A549 (cell line): Measurements from ENCODE around the gene CCDC57. TPM values are rescaled to one million over a fixed set of nuclear protein-coding genes. Genes with fewer than 3 reads are reported as not detected.

Experiments
- ATAC-seq, 2 experiments: fragments of 200-7000 bp in 1 of 2; fragments of >200 bp in 1 of 2; cut with Nextera tagmentation in 1 of 2; cut with Tn5 transposase in 1 of 2; 3 replicates each; pipeline versions ENCODE4 v1.8.0 to v1.9.1; 2018 to 2020; ENCODE audit warnings: mild to moderate bottlenecking in 1 of 2, moderate library complexity in 1 of 2
- CTCF ChIA-PET: fragments of 300-600 bp; sonication (Branson Sonifier 250); formaldehyde crosslinking; extraction: SDS; loops from one replicate; lab custom pipeline; 2021; ENCODE audit warnings: antibody characterized with exemption, inconsistent platforms; lab: Yijun Ruan, JAX
- POLR2A ChIA-PET: fragments of 350-600 bp; formaldehyde crosslinking; extraction: SDS; loops from one replicate; lab custom pipeline; 2021; ENCODE audit warnings: antibody characterized with exemption, inconsistent platforms; lab: Yijun Ruan, JAX
- DNase-seq, 2 experiments: peaks; one replicate each; pipeline versions ENCODE4 v3.0.0 to v3.0.0-alpha.2; 2011 to 2016; ENCODE audit warnings: low read depth in 1 of 2, low spot score in 1 of 2
- FAIRE-seq: peaks from 2 replicates; lab custom pipeline; 2011; peaks lifted over from hg19 to GRCh38; lab: Jason Lieb, UNC
- H3K27ac ChIP-seq, 2 experiments: fragments of >200 bp; sonication (Bioruptor Twin); formaldehyde crosslinking; 3 replicates each; pipeline ENCODE4 v1.5.1; 2016 to 2017
- H3K4me1 ChIP-seq: fragments of >200 bp; sonication (Bioruptor Twin); formaldehyde crosslinking; 3 replicates; pipeline ENCODE4 v1.6.1; 2016
- H3K4me2 ChIP-seq: fragments of >200 bp; sonication (Bioruptor Twin); formaldehyde crosslinking; 3 replicates; pipeline ENCODE4 v1.6.1; 2016
- H3K4me3 ChIP-seq: fragments of >200 bp; sonication (Bioruptor Twin); formaldehyde crosslinking; 3 replicates; pipeline ENCODE4 v1.5.1; 2016
- H3K9me3 ChIP-seq: fragments of >200 bp; sonication (Bioruptor Twin); formaldehyde crosslinking; 3 replicates; pipeline ENCODE4 v1.6.1; 2016
- ATOH8 ChIP-seq: fragments of 250-450 bp; sonication (Bioruptor Pico); IDR thresholded peaks from 2 replicates; pipeline ENCODE4 v1.5.0; 2020; ENCODE audit warnings: low read depth, mild to moderate bottlenecking, moderate library complexity
- CBX8 ChIP-seq: fragments of 200-600 bp; sonication (generic); IDR thresholded peaks from 2 replicates; pipeline ENCODE4 v1.6.1; 2016
- CEBPB ChIP-seq, 2 experiments: fragments of >200 bp in 1 of 2; sonication (Bioruptor Twin) in 1 of 2; formaldehyde crosslinking in 1 of 2; IDR thresholded peaks; 2 replicates each; pipeline ENCODE4 v1.6.1; 2012 to 2016
- CHD2 ChIP-seq: fragments of 150-350 bp; IDR thresholded peaks from 2 replicates; pipeline ENCODE4 v1.6.1; 2014; ENCODE audit warnings: low read length; ENCODE audit not compliant: partially characterized antibody
- CHD4 ChIP-seq: fragments of 200-600 bp; sonication (generic); IDR thresholded peaks from 2 replicates; pipeline ENCODE4 v1.6.1; 2016; ENCODE audit warnings: antibody characterized with exemption, mild to moderate bottlenecking, borderline replicate concordance
- E2F6 ChIP-seq: IDR thresholded peaks from 2 replicates; pipeline ENCODE4 v1.6.1; 2012; ENCODE audit warnings: low read depth, borderline replicate concordance
- EHMT2 ChIP-seq: fragments of 200-600 bp; sonication (generic); IDR thresholded peaks from 2 replicates; pipeline ENCODE4 v1.6.1; 2016; ENCODE audit warnings: antibody characterized with exemption, low read depth, mild to moderate bottlenecking, moderate library complexity
- EP300 ChIP-seq, 2 experiments: fragments of >200 bp; sonication (Bioruptor Twin); formaldehyde crosslinking; IDR thresholded peaks; 2 replicates in 1 of 2; 3 replicates in 1 of 2; pipeline ENCODE4 v1.6.1; 2016 to 2017
- ESRRA ChIP-seq: fragments of 150-350 bp; IDR thresholded peaks from 2 replicates; pipeline ENCODE4 v1.6.1; 2014; ENCODE audit warnings: mild to moderate bottlenecking, low read length, borderline replicate concordance
- FOSB ChIP-seq: fragments of 250-450 bp; sonication (Bioruptor Pico); IDR thresholded peaks from 2 replicates; pipeline ENCODE4 v1.5.0; 2020; ENCODE audit warnings: mild to moderate bottlenecking, moderate library complexity
- FOSL2 ChIP-seq, 2 experiments: fragments of 450-650 bp in 1 of 2; fragments of >200 bp in 1 of 2; sonication (Bioruptor Twin) in 1 of 2; formaldehyde crosslinking; IDR thresholded peaks; 2 replicates each; pipeline versions ENCODE4 v1.5.0 to v1.6.1; 2016 to 2020; ENCODE audit warnings: mild to moderate bottlenecking in 1 of 2, moderate library complexity in 1 of 2
- FOXS1 ChIP-seq: fragments of 250-450 bp; sonication (Bioruptor Pico); IDR thresholded peaks from 2 replicates; pipeline ENCODE4 v1.5.0; 2020; ENCODE audit warnings: mild to moderate bottlenecking, moderate library complexity
- HEYL ChIP-seq: fragments of 250-450 bp; sonication (Bioruptor Pico); IDR thresholded peaks from 2 replicates; pipeline ENCODE4 v1.8.0; 2021; ENCODE audit warnings: mild to moderate bottlenecking, moderate library complexity
- HOXA7 ChIP-seq: fragments of 250-450 bp; sonication (Bioruptor Pico); IDR thresholded peaks from 2 replicates; pipeline ENCODE4 v1.5.0; 2020; ENCODE audit warnings: mild to moderate bottlenecking, moderate library complexity
- HOXB13 ChIP-seq: fragments of 250-450 bp; sonication (Bioruptor Pico); IDR thresholded peaks from 2 replicates; pipeline ENCODE4 v1.5.0; 2020; ENCODE audit warnings: low read depth, mild to moderate bottlenecking, moderate library complexity
- JUN ChIP-seq, 2 experiments: fragments of >200 bp; sonication (Bioruptor Twin); formaldehyde crosslinking; IDR thresholded peaks; 2 replicates in 1 of 2; 3 replicates in 1 of 2; pipeline ENCODE4 v1.6.1; 2016 to 2017
- MAFK ChIP-seq: fragments of 450-650 bp; IDR thresholded peaks from 2 replicates; pipeline ENCODE4 v1.6.1; 2014; ENCODE audit not compliant: partially characterized antibody
- MAZ ChIP-seq: fragments of 150-350 bp; IDR thresholded peaks from 2 replicates; pipeline ENCODE4 v1.6.1; 2014; ENCODE audit warnings: antibody characterized with exemption, low read depth, low read length, borderline replicate concordance
- MYC ChIP-seq: IDR thresholded peaks from 2 replicates; pipeline ENCODE4 v1.6.1; 2012; ENCODE audit warnings: mild to moderate bottlenecking, inconsistent platforms, low read length, improper control_type of control experiment, borderline replicate concordance
- NR3C1 ChIP-seq: fragments of >200 bp; sonication (Bioruptor Twin); formaldehyde crosslinking; IDR thresholded peaks from 3 replicates; pipeline ENCODE4 v1.6.1; 2017
- POLR2A ChIP-seq: IDR thresholded peaks from 2 replicates; pipeline ENCODE4 v1.6.1; 2012; ENCODE audit warnings: mild to moderate bottlenecking, low read length
- POLR2AphosphoS2 ChIP-seq: conservative IDR thresholded peaks from 2 replicates; pipeline ENCODE4 v1.6.1; 2012; ENCODE audit warnings: low read length, improper control_type of control experiment, inconsistent platforms
- RAD21 ChIP-seq, 2 experiments: fragments of >200 bp in 1 of 2; sonication (Bioruptor Twin) in 1 of 2; formaldehyde crosslinking in 1 of 2; IDR thresholded peaks in 1 of 2; conservative IDR thresholded peaks in 1 of 2; 2 replicates in 1 of 2; 3 replicates in 1 of 2; pipeline ENCODE4 v1.6.1; 2012 to 2018; ENCODE audit warnings: inconsistent platforms in 1 of 2
- REST ChIP-seq: fragments of 200-600 bp; sonication (generic); IDR thresholded peaks from 2 replicates; pipeline ENCODE4 v1.6.1; 2016; ENCODE audit warnings: antibody characterized with exemption, mild to moderate bottlenecking, moderate library complexity
- RFX5 ChIP-seq: fragments of 450-650 bp; IDR thresholded peaks from 2 replicates; pipeline ENCODE4 v1.7.1; 2014; ENCODE audit warnings: antibody characterized with exemption, mild to moderate bottlenecking, moderate library complexity
- RNF2 ChIP-seq: fragments of 200-600 bp; sonication (generic); IDR thresholded peaks from 2 replicates; pipeline ENCODE4 v1.6.1; 2016; ENCODE audit warnings: low read depth, mild to moderate bottlenecking, antibody characterized with exemption, moderate library complexity, borderline replicate concordance
- SMC3 ChIP-seq: fragments of >200 bp; sonication (Bioruptor Twin); formaldehyde crosslinking; IDR thresholded peaks from 3 replicates; pipeline ENCODE4 v1.6.1; 2018; ENCODE audit warnings: inconsistent platforms
- ZNF302 ChIP-seq: fragments of 250-450 bp; sonication (Bioruptor Pico); IDR thresholded peaks from 2 replicates; pipeline ENCODE4 v1.9.0; 2021; ENCODE audit warnings: inconsistent platforms, mild to moderate bottlenecking, moderate library complexity
- WGBS: methylation state at CpG from one replicate; pipeline ENCODE4 v1.1.6; 2017; ENCODE audit errors: missing lambda C conversion rate; 5-methylcytosine and 5-hydroxymethylcytosine counted together
- polyA plus RNA-seq, 4 experiments: library from polyadenylated mRNA; depleted of rRNA in 3 of 4; stranded (reverse); fragments of >200 nt; fragmentation: RNase III in 1 of 4; extraction: RNeasy Plus Mini Kit Qiagen cat#74134 plus additional on column Dnase treatment in 1 of 4; gene quantifications; 2 replicates in 3 of 4; 3 replicates in 1 of 4; pipeline ENCODE4 v1.2.3, GENCODE V29; 2011 to 2017
- TF ChIP-seq, protein P1 (sequence below): fragments of >200 bp; sonication (Bioruptor Twin); formaldehyde crosslinking; IDR thresholded peaks from 3 replicates; pipeline ENCODE4 v1.6.1; 2016
- TF ChIP-seq, protein P2 (sequence below): IDR thresholded peaks from 2 replicates; pipeline ENCODE4 v1.6.1; 2012

Gene CCDC57
- polyA plus RNA-seq, 2 of the 4 experiments (the other 2 are of a cell fraction) = 18.2 to 18.5 TPM

GRCh38 chr17:82236142-82236971 lies 23.7 kb upstream of the CCDC57 start:
- FAIRE-seq (no peak), DNase-seq (peak; percentile 79 to 80), ATAC-seq (peak; percentile 2 to 17; a peak in 3 of 6 replicates)
- peaks cover 83% of the 10 kb centered on the region for H3K4me1 ChIP-seq
- no peaks in the 10 kb centered on the region for H3K9me3 ChIP-seq
- no peak overlapping the region for H3K4me3 ChIP-seq
- 33% methylated on average over 23 of the region's 44 CpGs for WGBS
- ChIA-PET POLR2A (interaction anchor here (0.8 to 2.1 kb wide), 4 partner anchors 30 to 206 kb away, joined by 3 to 14 read pairs (median 4); no protein-coding TSS in a partner anchor), CTCF (interaction anchor here (0.6 to 17.6 kb wide), 49 partner anchors 9 to 908 kb away, joined by 3 to 289 read pairs (median 6); partner anchors contain the start of genes CCDC57, CD7, DCXR and RAC3)
- H3K4me2 ChIP-seq = peak overlapping the region; percentile 61
- H3K27ac ChIP-seq = peak overlapping the region; percentile 68 to 71
- no peak for TF ChIP-seq FOSL2 (IDR thresholded peaks at IDR 0.05)
- TF ChIP-seq FOSL2 (CRISPR knock-in tag; IDR thresholded peaks at IDR 0.05) = no peak
- no peak for TF ChIP-seq HOXB13
- no peak for TF ChIP-seq NR3C1
- TF ChIP-seq CBX8 = no peak
- TF ChIP-seq ZNF302 (CRISPR knock-in tag) = no peak
- no peak for TF ChIP-seq ESRRA
- TF ChIP-seq HEYL (CRISPR knock-in tag) = no peak
- TF ChIP-seq, protein P1, sequence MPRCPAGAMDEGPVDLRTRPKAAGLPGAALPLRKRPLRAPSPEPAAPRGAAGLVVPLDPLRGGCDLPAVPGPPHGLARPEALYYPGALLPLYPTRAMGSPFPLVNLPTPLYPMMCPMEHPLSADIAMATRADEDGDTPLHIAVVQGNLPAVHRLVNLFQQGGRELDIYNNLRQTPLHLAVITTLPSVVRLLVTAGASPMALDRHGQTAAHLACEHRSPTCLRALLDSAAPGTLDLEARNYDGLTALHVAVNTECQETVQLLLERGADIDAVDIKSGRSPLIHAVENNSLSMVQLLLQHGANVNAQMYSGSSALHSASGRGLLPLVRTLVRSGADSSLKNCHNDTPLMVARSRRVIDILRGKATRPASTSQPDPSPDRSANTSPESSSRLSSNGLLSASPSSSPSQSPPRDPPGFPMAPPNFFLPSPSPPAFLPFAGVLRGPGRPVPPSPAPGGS = no peak
- no peak for TF ChIP-seq MAFK
- no peak for TF ChIP-seq CHD2
- 0 out of 2 replicates have a peak, but pooled peaks have one; percentile 20 for TF ChIP-seq FOXS1 (CRISPR knock-in tag)
- TF ChIP-seq, protein P2, sequence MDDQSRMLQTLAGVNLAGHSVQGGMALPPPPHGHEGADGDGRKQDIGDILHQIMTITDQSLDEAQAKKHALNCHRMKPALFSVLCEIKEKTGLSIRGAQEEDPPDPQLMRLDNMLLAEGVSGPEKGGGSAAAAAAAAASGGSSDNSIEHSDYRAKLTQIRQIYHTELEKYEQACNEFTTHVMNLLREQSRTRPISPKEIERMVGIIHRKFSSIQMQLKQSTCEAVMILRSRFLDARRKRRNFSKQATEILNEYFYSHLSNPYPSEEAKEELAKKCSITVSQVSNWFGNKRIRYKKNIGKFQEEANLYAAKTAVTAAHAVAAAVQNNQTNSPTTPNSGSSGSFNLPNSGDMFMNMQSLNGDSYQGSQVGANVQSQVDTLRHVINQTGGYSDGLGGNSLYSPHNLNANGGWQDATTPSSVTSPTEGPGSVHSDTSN = peak; percentile 9; the same call in 1 of the 2 replicates
- TF ChIP-seq CHD4 = no peak
- no peak for TF ChIP-seq MAZ
- no peak for TF ChIP-seq RFX5
- TF ChIP-seq EHMT2 = no peak
- no peak for TF ChIP-seq FOSB (CRISPR knock-in tag)
- peak; percentile 83; the same call in 1 of the 2 replicates for TF ChIP-seq E2F6
- no peak for TF ChIP-seq HOXA7 (CRISPR knock-in tag)
- 0 out of 2 replicates have a peak, but pooled peaks have one; percentile 23 for TF ChIP-seq MYC
- TF ChIP-seq RAD21 (conservative IDR thresholded peaks at IDR 0.05 in 1 of 2, IDR thresholded peaks at IDR 0.05 in 1 of 2) = peak; percentile 92 to 95
- TF ChIP-seq ATOH8 (CRISPR knock-in tag) = no peak
- TF ChIP-seq POLR2AphosphoS2 = peak; percentile 53; the same call in 1 of the 2 replicates
- 0 out of 5 replicates have a peak, but pooled peaks of 1 of the 2 experiments have one; percentile 24 for TF ChIP-seq JUN (IDR thresholded peaks at IDR 0.05)
- TF ChIP-seq CEBPB (IDR thresholded peaks at IDR 0.05) = 0 out of 4 replicates have a peak, but pooled peaks of 1 of the 2 experiments have one; percentile 3
- no peak for TF ChIP-seq RNF2
- TF ChIP-seq REST = no peak
- no peak for TF ChIP-seq EP300 (IDR thresholded peaks at IDR 0.05)
- no peak for TF ChIP-seq POLR2A
- peak; percentile 93 for TF ChIP-seq SMC3
